HepG2 (cell line): Measurements from ENCODE around the gene EGR2. TPM values are rescaled to one million over a fixed set of nuclear protein-coding genes. Genes with fewer than 3 reads are reported as not detected.

Experiments used
- ATAC-seq: fragments of 200-7000 bp; cut with Tn5 transposase; 3 replicates; pipeline ENCODE4 v1.9.1; 2020; ENCODE audit warnings: mild to moderate bottlenecking, moderate library complexity
- BruUV-seq: library from RNA; stranded (reverse); fragments of 400-500 nt; replicated peaks from 2 replicates; lab custom pipeline; 2021; lab: Mats Ljungman, UMichigan
- CTCF ChIA-PET: fragments of 300-600 bp; formaldehyde crosslinking; extraction: SDS; loops from one replicate; lab custom pipeline; 2021; ENCODE audit warnings: low total read pairs, inconsistent platforms, low intra/inter-chr PET ratio; lab: Yijun Ruan, JAX
- POLR2A ChIA-PET: fragments of 350-600 bp; sonication (Branson Sonifier 250); formaldehyde crosslinking; loops from one replicate; lab custom pipeline; 2020; ENCODE audit warnings: antibody characterized with exemption, inconsistent platforms; lab: Yijun Ruan, JAX
- DNase-seq: peaks from one replicate; pipeline ENCODE4 v3.0.0-alpha.2; 2015; ENCODE audit warnings: low spot score
- FAIRE-seq: peaks from 3 replicates; lab custom pipeline; 2011; peaks lifted over from hg19 to GRCh38; lab: Jason Lieb, UNC
- H2AFZ ChIP-seq: one replicate; pipeline ENCODE4 v1.6.1; 2011; ENCODE audit warnings: low read length, inconsistent platforms
- H3K27ac ChIP-seq: fragments of 300-600 bp; 3 replicates; pipeline ENCODE4 v1.8.0; 2011; ENCODE audit warnings: mixed run types, mild to moderate bottlenecking, mixed read lengths, low read length, inconsistent platforms; ENCODE audit not compliant: insufficient read depth; ENCODE audit errors: extremely low read length
- H3K27me3 ChIP-seq, 2 experiments: fragments of 200-600 bp in 1 of 2; 2 replicates in 1 of 2; 3 replicates in 1 of 2; pipeline versions ENCODE4 v1.6.0 to v1.8.0; 2011; ENCODE audit warnings: low read length in 2 of 2, mild to moderate bottlenecking in 2 of 2, moderate library complexity in 2 of 2, inconsistent platforms in 1 of 2; ENCODE audit not compliant: insufficient read depth in 2 of 2, control insufficient read depth in 1 of 2
- H3K36me3 ChIP-seq, 2 experiments: fragments of 200-600 bp in 1 of 2; replicated peaks in 1 of 2; 2 replicates in 1 of 2; 3 replicates in 1 of 2; pipeline versions ENCODE4 v1.5.1 to v1.8.0; 2011; ENCODE audit warnings: low read length in 2 of 2, inconsistent platforms in 1 of 2; ENCODE audit not compliant: insufficient read depth in 2 of 2, control insufficient read depth in 1 of 2
- H3K4me1 ChIP-seq: 2 replicates; pipeline ENCODE4 v1.5.1; 2012; ENCODE audit warnings: low read length, inconsistent platforms; ENCODE audit not compliant: insufficient read depth
- H3K4me2 ChIP-seq: 2 replicates; pipeline ENCODE4 v1.6.0; 2011; ENCODE audit warnings: low read depth, low read length, inconsistent platforms
- H3K4me3 ChIP-seq, 3 experiments: fragments of 200-600 bp in 1 of 3; sonication (generic), shearing (Covaris generic) in 1 of 3; replicated peaks in 1 of 3; 2 replicates each; pipeline ENCODE4 v1.5.1; 2011 to 2016; ENCODE audit warnings: low read length in 3 of 3, inconsistent platforms in 2 of 3, low read depth in 2 of 3, mild to moderate bottlenecking in 2 of 3, control low read depth in 1 of 3, mixed read lengths in 1 of 3; ENCODE audit not compliant: insufficient read depth in 1 of 3
- H3K79me2 ChIP-seq: one replicate; pipeline ENCODE4 v1.6.1; 2011; ENCODE audit warnings: low read length, inconsistent platforms; ENCODE audit not compliant: insufficient read depth
- H3K9ac ChIP-seq: 2 replicates; pipeline ENCODE4 v1.6.0; 2011; ENCODE audit warnings: mild to moderate bottlenecking, low read depth, low read length, inconsistent platforms; ENCODE audit not compliant: insufficient read depth
- H3K9me3 ChIP-seq: 2 replicates; pipeline ENCODE4 v1.5.1; 2012; ENCODE audit warnings: mild to moderate bottlenecking, low read length
- H4K20me1 ChIP-seq: 2 replicates; pipeline ENCODE4 v1.6.0; 2011; ENCODE audit warnings: inconsistent platforms, mild to moderate bottlenecking, low read length, moderate library complexity; ENCODE audit not compliant: insufficient read depth
- ATRX ChIP-seq: sonication (generic); formaldehyde crosslinking; IDR thresholded peaks from 2 replicates; pipeline ENCODE4 v1.4.0; 2020; ENCODE audit warnings: missing genetic modification reagents, borderline replicate concordance
- FOXP1 ChIP-seq, 2 experiments: fragments of 450-650 bp in 1 of 2; IDR thresholded peaks; 2 replicates each; pipeline ENCODE4 v1.6.1; 2017 to 2018; ENCODE audit warnings: antibody characterized with exemption in 1 of 2
- GLI4 ChIP-seq: sonication (generic); formaldehyde crosslinking; IDR thresholded peaks from 2 replicates; pipeline ENCODE4 v1.5.1; 2020; ENCODE audit warnings: missing genetic modification reagents, mild to moderate bottlenecking, moderate library complexity, borderline replicate concordance
- HDAC2 ChIP-seq: sonication (generic); formaldehyde crosslinking; IDR thresholded peaks from 2 replicates; pipeline ENCODE4 v1.4.0; 2020; ENCODE audit warnings: missing genetic modification reagents
- JUNB ChIP-seq: sonication (generic); formaldehyde crosslinking; IDR thresholded peaks from 2 replicates; pipeline ENCODE4 v1.8.0; 2022; ENCODE audit warnings: missing genetic modification reagents, mild to moderate bottlenecking, borderline replicate concordance
- PRMT3 ChIP-seq: sonication (generic); formaldehyde crosslinking; IDR thresholded peaks from 2 replicates; pipeline ENCODE4 v1.8.1; 2022; ENCODE audit warnings: low read depth, mild to moderate bottlenecking, moderate library complexity, missing genetic modification reagents, borderline replicate concordance
- PTBP1 ChIP-seq: fragments of 200-400 bp; formaldehyde crosslinking; IDR thresholded peaks from 2 replicates; pipeline ENCODE4 v1.6.1; 2018; ENCODE audit warnings: low read length, low read depth; ENCODE audit not compliant: poor library complexity, severe bottlenecking
- ZBTB26 ChIP-seq: IDR thresholded peaks from 2 replicates; pipeline ENCODE4 v1.6.1; 2016; ENCODE audit warnings: missing compliant biosample characterization, missing genetic modification reagents, borderline replicate concordance
- ZNF343 ChIP-seq: sonication (generic); formaldehyde crosslinking; IDR thresholded peaks from 2 replicates; pipeline ENCODE4 v1.4.0; 2020; ENCODE audit warnings: mild to moderate bottlenecking, missing genetic modification reagents
- WGBS: methylation state at CpG from one replicate; pipeline ENCODE4 v1.1.6; 2017; ENCODE audit warnings: low lambda C conversion rate; 5-methylcytosine and 5-hydroxymethylcytosine counted together
- in situ Hi-C: cut with HindIII; loops from 2 replicates; pipeline ENCODE4 v1.10.0; 2017; ENCODE audit warnings: low pct_unique_long_range_greater_than_20kb; ENCODE audit not compliant: extremely low pct_ligation_motif_present
- intact Hi-C: fragments of 100-400 bp; cut with micrococcal nuclease; formaldehyde crosslinking; loops from one replicate; pipeline ENCODE4 v1.10.0; 2022; ENCODE audit not compliant: unreplicated experiment
- polyA plus RNA-seq, 8 experiments: library from polyadenylated mRNA; depleted of rRNA in 3 of 8; stranded (reverse) in 7 of 8; unstranded in 1 of 8; fragments of >200 nt; fragmentation: Illumina TruSeq in 4 of 8; extraction: Trizol in 4 of 8; gene quantifications; 2 replicates each; pipeline versions ENCODE4 v1.2.1 to v1.2.3, GENCODE V29; 2011 to 2016; ENCODE audit warnings: low read depth in 4 of 8, missing spikeins in 1 of 8, mixed read lengths in 1 of 8; ENCODE audit not compliant: insufficient read depth in 1 of 8
- total RNA-seq, 5 experiments: library from RNA; depleted of rRNA; stranded (reverse); fragments of >200 nt; fragmentation: Illumina TruSeq; extraction: Trizol; gene quantifications; 2 replicates each; pipeline ENCODE4 v1.2.3, GENCODE V29; 2016; ENCODE audit warnings: low read depth in 1 of 5

Gene EGR2
- total and polyA plus RNA-seq, 2 of the 13 experiments (the other 11 are each of a cell fraction or from before 2014, with no cell fraction given), result 0.11 to 0.15 TPM

GRCh38 chr10:62843600-62843999 is 27.4 kb upstream of the EGR2 start:
- Histone ChIP-seq H3K4me1 (no peaks in the 10 kb centered on the region), H3K9me3 (no peaks in the 10 kb centered on the region), H4K20me1 (no peaks in the 10 kb centered on the region), H2AFZ (no peak overlapping the region), H3K9ac (no peak overlapping the region), H3K27me3 (no peaks in the 10 kb centered on the region), H3K27ac (no peak overlapping the region), H3K79me2 (no peaks in the 10 kb centered on the region), H3K36me3 (no peaks in the 10 kb centered on the region), H3K4me2 (no peak overlapping the region), H3K4me3 (no peak overlapping the region)
- TF ChIP-seq ATRX (CRISPR knock-in tag), result no peak
- TF ChIP-seq GLI4 (CRISPR knock-in tag), result no peak
- TF ChIP-seq ZBTB26 (CRISPR knock-in tag), result no peak
- no peak for TF ChIP-seq JUNB (CRISPR knock-in tag)
- TF ChIP-seq HDAC2 (CRISPR knock-in tag), result no peak
- no peak for TF ChIP-seq ZNF343 (CRISPR knock-in tag)
- TF ChIP-seq FOXP1 (IDR thresholded peaks at IDR 0.05), result no peak
- no peak for TF ChIP-seq FOXP1 (CRISPR knock-in tag; IDR thresholded peaks at IDR 0.05)
- TF ChIP-seq PTBP1, result no peak
- TF ChIP-seq PRMT3, result no peak
- intact Hi-C loops, result no loop called here
- in situ Hi-C loops, result no loop called here
- ATAC-seq, result no peak
- no TSS peak for BruUV-seq
- ChIA-PET CTCF (no interaction called here), POLR2A (no interaction called here)
- 0% methylated on average over 3 of the region's 3 CpGs for WGBS
- DNase-seq, result no peak
- FAIRE-seq, result no peak
